K562 (cell line): Measurements from ENCODE around the gene RPUSD2. TPM values are rescaled to one million over a fixed set of nuclear protein-coding genes. Genes with fewer than 3 reads are reported as not detected.

ENCODE experiments used
- CAMTA2 ChIP-seq: fragments of 250-450 bp; sonication (Bioruptor Pico); conservative IDR thresholded peaks from 2 replicates; pipeline ENCODE4 v1.5.1; 2022
- ELF1 ChIP-seq: fragments of 200-800 bp; sonication (Bioruptor generic); IDR thresholded peaks from 2 replicates; pipeline ENCODE4 v1.6.1; 2016; ENCODE audit warnings: missing genetic modification characterization, missing compliant biosample characterization
- HDAC3 ChIP-seq: fragments of 450-650 bp; IDR thresholded peaks from 2 replicates; pipeline ENCODE4 v1.6.1; 2018; ENCODE audit warnings: borderline replicate concordance, mild to moderate bottlenecking, moderate library complexity; ENCODE audit not compliant: partially characterized antibody
- POLR3G ChIP-seq: IDR thresholded peaks from 2 replicates; pipeline ENCODE4 v1.6.1; 2011; ENCODE audit not compliant: insufficient read length, insufficient replicate concordance; ENCODE audit errors: extremely low read depth
- SMC3 ChIP-seq: conservative IDR thresholded peaks from 2 replicates; pipeline ENCODE4 v1.6.1; 2011; ENCODE audit warnings: low read depth, low read length, improper control_type of control experiment; ENCODE audit not compliant: insufficient read depth
- STAT5A ChIP-seq: IDR thresholded peaks from 2 replicates; pipeline ENCODE4 v1.6.1; 2012; ENCODE audit warnings: low read length, inconsistent platforms, borderline replicate concordance
- ZNF76 ChIP-seq: fragments of 250-450 bp; sonication (Bioruptor Pico); IDR thresholded peaks from 2 replicates; pipeline ENCODE4 v1.4.0; 2020; ENCODE audit warnings: mild to moderate bottlenecking, moderate library complexity, borderline replicate concordance
- polyA plus RNA-seq, 8 experiments: library from polyadenylated mRNA; depleted of rRNA in 4 of 8; stranded (reverse) in 5 of 8; unstranded in 3 of 8; fragments of >200 nt; fragmentation: Nextera tagmentation in 2 of 8; fragmentation: Illumina TruSeq in 1 of 8; extraction: Ambion mirVana in 2 of 8; extraction: Trizol in 1 of 8; gene quantifications; 2 replicates each; pipeline versions ENCODE4 v1.2.1 to v1.2.3, GENCODE V29; 2011 to 2014; ENCODE audit warnings: inconsistent platforms in 1 of 8, missing spikeins in 1 of 8
- total RNA-seq, 7 experiments: library from RNA; depleted of rRNA in 6 of 7; stranded (reverse); fragments of >200 nt in 6 of 7; fragmentation: Illumina TruSeq in 2 of 7; extraction: Trizol in 2 of 7; gene quantifications; 2 replicates each; pipeline versions ENCODE4 v1.2.1 to v1.2.3, GENCODE V29; 2011 to 2021; ENCODE audit warnings: low replicate concordance in 1 of 7
- TF ChIP-seq, protein P1 (sequence below): fragments of 250-450 bp; sonication (Bioruptor Pico); IDR thresholded peaks from 2 replicates; pipeline ENCODE4 v1.5.0; 2021; ENCODE audit warnings: mild to moderate bottlenecking, moderate library complexity
- TF ChIP-seq, protein P2 (sequence below): fragments of 450-650 bp; IDR thresholded peaks from 2 replicates; pipeline ENCODE4 v1.6.1; 2018; ENCODE audit warnings: mild to moderate bottlenecking, low read depth; ENCODE audit not compliant: partially characterized antibody
- TF ChIP-seq, protein P3 (sequence below): fragments of 200-600 bp; sonication (generic); IDR thresholded peaks from one replicate; pipeline ENCODE4 v1.6.1; 2012; ENCODE audit warnings: mild to moderate bottlenecking, low read depth, low read length, inconsistent platforms

RPUSD2 gene
- total and polyA plus RNA-seq, 9 of the 15 experiments (the other 6 are each of a cell fraction or from before 2014, with no cell fraction given): 3.7 to 30.2 (median 14.3) TPM

DNA sequence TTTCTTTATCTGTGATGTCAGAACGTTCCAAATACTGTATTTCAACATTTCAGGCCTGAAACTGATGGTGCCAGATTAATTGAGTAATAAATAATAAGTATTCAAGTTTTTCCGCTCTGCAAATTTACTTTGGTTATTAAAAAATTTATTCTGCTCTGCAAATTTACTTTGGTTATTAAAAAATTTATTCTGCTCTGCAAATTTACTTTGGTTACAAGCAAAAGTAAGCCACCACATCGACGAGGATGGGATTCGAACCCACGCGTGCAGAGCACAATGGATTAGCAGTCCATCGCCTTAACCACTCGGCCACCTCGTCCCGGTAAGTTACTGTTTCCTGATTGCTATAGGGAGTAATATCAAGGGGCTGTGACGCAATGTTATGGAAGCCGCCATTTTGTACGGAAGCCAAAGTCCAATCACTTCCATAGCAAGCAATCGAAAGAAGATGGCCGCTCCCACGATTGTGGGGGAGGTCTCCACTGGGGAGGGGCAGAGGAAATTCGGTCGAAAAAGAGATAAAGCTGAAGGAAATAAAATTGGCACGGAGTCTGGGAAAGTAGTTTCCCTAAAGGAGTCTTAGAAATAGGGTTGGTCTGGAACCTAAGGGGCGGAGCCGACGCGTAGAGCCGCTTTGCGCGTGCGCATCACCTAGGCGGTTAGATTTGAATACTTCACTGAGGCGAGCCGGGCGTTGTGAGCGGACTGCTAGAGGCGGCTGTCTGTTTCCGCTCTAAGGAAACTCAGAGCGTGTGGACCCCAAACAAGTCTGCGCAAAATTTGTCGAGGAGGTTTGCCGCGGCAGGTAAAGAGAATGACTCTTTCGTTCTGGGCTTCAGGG is 24.7 kb downstream of the RPUSD2 start, which contains the start of gene KNL1 (continued):
- TF ChIP-seq, protein P1, sequence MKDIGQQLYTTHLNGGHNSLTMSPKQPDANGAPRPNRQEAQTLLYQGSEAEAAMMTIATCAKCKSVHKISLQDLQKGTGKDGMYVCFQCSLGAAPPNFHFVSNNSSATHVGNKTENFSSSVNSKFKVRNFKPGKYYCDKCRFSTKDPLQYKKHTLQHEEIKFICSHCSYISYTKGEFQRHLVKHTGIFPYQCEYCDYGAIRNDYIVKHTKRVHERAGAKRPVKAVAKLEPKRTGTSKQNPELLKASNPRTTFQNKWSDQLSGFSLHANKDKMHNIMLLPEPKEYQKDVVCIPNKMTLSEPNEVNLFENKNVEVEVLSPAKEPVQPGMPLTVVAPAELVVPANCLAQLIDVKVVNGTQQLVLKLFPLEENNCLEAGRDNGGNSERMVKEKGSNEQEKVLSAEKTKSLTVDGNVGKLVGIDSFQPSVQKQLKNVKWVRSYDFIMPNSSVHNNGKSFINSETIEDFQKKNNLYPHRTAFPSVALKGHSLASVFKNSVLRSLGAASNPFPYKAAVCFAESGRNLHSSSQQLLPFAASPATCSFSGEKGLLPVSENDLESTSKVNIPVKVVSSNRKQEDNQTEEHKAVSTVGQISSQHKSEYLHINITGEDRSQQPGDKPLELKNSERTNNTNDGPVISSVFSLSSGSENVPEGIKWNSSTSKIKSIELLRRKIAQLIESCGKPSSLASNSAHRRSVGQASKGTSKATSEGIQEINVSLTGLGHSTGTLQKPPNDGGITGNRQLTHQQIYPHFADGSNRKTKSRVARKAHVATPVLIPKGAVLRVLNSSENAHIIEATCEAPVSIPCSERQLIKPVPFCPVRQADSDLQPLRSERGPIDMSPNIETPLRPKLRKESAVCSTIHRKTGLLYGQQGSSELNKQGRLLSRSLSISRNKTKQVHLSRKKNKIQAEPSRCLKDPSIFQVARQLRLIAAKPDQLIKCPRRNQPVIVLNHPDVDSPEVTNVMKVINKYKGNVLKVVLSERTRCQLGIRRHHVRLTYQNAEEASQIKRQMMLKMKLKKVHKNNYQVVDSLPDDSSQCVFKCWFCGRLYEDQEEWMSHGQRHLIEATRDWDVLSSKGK (CRISPR knock-in tag): no peak
- no peak for TF ChIP-seq ZNF76
- TF ChIP-seq POLR3G: peak; percentile 92
- TF ChIP-seq, protein P2, sequence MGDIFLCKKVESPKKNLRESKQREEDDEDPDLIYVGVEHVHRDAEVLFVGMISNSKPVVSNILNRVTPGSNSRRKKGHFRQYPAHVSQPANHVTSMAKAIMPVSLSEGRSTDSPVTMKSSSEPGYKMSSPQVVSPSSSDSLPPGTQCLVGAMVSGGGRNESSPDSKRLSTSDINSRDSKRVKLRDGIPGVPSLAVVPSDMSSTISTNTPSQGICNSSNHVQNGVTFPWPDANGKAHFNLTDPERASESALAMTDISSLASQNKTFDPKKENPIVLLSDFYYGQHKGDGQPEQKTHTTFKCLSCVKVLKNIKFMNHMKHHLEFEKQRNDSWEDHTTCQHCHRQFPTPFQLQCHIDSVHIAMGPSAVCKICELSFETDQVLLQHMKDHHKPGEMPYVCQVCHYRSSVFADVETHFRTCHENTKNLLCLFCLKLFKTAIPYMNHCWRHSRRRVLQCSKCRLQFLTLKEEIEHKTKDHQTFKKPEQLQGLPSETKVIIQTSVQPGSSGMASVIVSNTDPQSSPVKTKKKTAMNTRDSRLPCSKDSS: no peak
- peak; percentile 75 for TF ChIP-seq HDAC3
- TF ChIP-seq, protein P3, sequence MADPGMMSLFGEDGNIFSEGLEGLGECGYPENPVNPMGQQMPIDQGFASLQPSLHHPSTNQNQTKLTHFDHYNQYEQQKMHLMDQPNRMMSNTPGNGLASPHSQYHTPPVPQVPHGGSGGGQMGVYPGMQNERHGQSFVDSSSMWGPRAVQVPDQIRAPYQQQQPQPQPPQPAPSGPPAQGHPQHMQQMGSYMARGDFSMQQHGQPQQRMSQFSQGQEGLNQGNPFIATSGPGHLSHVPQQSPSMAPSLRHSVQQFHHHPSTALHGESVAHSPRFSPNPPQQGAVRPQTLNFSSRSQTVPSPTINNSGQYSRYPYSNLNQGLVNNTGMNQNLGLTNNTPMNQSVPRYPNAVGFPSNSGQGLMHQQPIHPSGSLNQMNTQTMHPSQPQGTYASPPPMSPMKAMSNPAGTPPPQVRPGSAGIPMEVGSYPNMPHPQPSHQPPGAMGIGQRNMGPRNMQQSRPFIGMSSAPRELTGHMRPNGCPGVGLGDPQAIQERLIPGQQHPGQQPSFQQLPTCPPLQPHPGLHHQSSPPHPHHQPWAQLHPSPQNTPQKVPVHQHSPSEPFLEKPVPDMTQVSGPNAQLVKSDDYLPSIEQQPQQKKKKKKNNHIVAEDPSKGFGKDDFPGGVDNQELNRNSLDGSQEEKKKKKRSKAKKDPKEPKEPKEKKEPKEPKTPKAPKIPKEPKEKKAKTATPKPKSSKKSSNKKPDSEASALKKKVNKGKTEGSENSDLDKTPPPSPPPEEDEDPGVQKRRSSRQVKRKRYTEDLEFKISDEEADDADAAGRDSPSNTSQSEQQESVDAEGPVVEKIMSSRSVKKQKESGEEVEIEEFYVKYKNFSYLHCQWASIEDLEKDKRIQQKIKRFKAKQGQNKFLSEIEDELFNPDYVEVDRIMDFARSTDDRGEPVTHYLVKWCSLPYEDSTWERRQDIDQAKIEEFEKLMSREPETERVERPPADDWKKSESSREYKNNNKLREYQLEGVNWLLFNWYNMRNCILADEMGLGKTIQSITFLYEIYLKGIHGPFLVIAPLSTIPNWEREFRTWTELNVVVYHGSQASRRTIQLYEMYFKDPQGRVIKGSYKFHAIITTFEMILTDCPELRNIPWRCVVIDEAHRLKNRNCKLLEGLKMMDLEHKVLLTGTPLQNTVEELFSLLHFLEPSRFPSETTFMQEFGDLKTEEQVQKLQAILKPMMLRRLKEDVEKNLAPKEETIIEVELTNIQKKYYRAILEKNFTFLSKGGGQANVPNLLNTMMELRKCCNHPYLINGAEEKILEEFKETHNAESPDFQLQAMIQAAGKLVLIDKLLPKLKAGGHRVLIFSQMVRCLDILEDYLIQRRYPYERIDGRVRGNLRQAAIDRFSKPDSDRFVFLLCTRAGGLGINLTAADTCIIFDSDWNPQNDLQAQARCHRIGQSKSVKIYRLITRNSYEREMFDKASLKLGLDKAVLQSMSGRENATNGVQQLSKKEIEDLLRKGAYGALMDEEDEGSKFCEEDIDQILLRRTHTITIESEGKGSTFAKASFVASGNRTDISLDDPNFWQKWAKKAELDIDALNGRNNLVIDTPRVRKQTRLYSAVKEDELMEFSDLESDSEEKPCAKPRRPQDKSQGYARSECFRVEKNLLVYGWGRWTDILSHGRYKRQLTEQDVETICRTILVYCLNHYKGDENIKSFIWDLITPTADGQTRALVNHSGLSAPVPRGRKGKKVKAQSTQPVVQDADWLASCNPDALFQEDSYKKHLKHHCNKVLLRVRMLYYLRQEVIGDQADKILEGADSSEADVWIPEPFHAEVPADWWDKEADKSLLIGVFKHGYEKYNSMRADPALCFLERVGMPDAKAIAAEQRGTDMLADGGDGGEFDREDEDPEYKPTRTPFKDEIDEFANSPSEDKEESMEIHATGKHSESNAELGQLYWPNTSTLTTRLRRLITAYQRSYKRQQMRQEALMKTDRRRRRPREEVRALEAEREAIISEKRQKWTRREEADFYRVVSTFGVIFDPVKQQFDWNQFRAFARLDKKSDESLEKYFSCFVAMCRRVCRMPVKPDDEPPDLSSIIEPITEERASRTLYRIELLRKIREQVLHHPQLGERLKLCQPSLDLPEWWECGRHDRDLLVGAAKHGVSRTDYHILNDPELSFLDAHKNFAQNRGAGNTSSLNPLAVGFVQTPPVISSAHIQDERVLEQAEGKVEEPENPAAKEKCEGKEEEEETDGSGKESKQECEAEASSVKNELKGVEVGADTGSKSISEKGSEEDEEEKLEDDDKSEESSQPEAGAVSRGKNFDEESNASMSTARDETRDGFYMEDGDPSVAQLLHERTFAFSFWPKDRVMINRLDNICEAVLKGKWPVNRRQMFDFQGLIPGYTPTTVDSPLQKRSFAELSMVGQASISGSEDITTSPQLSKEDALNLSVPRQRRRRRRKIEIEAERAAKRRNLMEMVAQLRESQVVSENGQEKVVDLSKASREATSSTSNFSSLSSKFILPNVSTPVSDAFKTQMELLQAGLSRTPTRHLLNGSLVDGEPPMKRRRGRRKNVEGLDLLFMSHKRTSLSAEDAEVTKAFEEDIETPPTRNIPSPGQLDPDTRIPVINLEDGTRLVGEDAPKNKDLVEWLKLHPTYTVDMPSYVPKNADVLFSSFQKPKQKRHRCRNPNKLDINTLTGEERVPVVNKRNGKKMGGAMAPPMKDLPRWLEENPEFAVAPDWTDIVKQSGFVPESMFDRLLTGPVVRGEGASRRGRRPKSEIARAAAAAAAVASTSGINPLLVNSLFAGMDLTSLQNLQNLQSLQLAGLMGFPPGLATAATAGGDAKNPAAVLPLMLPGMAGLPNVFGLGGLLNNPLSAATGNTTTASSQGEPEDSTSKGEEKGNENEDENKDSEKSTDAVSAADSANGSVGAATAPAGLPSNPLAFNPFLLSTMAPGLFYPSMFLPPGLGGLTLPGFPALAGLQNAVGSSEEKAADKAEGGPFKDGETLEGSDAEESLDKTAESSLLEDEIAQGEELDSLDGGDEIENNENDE: no peak
- TF ChIP-seq ELF1 (tag): peak; percentile 73
- no peak for TF ChIP-seq CAMTA2 (CRISPR knock-in tag)
- no peak for TF ChIP-seq SMC3
- TF ChIP-seq STAT5A: no peak; the same call in 1 of the 2 replicates
